GM12892 (cell line): Measurements from ENCODE around the gene SEMA3C.

Experiments
- POLR2A ChIP-seq: IDR thresholded peaks from 2 replicates; pipeline ENCODE4 v1.6.1; 2011; ENCODE audit warnings: low read depth, low read length, control low read depth
- POLR2AphosphoS5 ChIP-seq: IDR thresholded peaks from 2 replicates; pipeline ENCODE4 v1.6.1; 2011; ENCODE audit warnings: low read depth, low read length, control low read depth
- TAF1 ChIP-seq: IDR thresholded peaks from 2 replicates; pipeline ENCODE4 v1.6.1; 2011; ENCODE audit warnings: low read depth, mild to moderate bottlenecking, control low read depth, low read length, borderline replicate concordance

GRCh38 chr7:80870813-80871212, 48.0 kb downstream of the SEMA3C start:
- TF ChIP-seq POLR2AphosphoS5, result no peak
- no peak for TF ChIP-seq POLR2A
- no peak for TF ChIP-seq TAF1
